GM20431 (cell line): ENCODE measurements around the gene CCDC122.

Experiments used
- in situ Hi-C: fragments of 300-500 bp; cut with MseI, MboI; formaldehyde crosslinking; loops from one replicate; pipeline ENCODE4 v1.15.0; 2020; ENCODE audit warnings: low sequenced_read_pairs; ENCODE audit not compliant: unreplicated experiment

CCDC122 gene

DNA sequence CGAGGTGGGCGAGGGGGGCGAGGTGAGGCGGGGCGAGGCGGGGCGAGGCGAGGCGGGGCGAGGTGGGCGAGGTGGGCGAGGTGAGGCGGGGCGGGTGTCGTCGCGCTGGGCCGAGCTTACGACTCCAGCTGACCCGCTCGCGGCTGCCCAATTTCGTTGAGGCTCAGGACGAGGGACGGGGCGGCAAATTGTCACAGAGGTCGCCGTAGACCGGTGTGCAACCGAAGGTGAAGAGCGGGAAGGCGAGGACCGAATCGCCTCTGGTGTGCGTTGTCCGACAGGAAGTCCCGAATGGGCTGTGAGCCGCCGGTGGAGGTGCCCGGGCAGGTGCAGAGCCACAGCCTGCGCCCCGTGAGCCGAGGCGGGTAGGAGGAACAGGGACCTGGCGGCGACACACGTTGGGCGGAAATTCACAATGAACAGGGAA is 228 bp upstream of the CCDC122 start, which contains the start of gene LACC1:
LACC1 (plus strand) TSS at position 150 of the 427 bp plus-strand sequence. CDS start 1,082 bp downstream, outside the sequence.
- in situ Hi-C loops = no loop called here

DNA sequence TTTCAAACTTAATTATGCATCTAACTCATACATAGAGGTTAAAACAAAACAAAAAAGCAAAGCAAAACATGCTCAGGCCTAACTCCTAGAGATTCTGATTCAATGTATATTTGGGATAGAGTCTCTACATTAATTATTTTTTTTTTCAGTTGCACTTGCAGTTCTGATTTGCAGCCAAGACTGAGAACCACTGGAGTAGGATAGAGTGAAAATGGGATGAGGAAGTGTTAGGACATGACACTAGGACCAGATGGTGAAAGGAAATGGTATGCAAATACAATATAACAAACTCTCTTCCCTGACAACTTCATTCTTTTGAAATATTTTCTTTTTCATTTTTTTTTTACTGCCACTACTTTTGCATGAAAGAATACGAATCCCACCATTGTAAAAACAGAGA is 1.8 kb downstream of the CCDC122 start:
- in situ Hi-C loops = no loop called here

DNA sequence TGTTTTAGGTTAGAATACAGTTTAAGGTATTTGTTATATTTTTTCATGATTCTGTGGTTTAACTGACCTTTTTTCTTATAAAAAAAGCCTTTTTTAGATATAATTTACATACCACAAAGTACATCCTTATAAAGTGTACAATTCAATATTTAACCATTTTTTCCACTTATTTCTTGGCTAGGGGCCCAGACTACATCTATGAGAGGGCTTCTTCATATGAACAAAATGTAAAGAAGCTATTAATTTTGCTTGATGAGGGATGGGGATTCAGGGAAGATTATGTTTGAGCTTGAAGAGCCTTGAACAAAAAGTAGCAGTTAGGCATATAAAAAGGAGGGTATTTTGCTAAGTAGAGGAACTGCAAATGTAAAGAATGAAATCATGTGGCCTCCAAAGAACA is 2.2 kb downstream of the CCDC122 start:
- in situ Hi-C loops = no loop called here

DNA sequence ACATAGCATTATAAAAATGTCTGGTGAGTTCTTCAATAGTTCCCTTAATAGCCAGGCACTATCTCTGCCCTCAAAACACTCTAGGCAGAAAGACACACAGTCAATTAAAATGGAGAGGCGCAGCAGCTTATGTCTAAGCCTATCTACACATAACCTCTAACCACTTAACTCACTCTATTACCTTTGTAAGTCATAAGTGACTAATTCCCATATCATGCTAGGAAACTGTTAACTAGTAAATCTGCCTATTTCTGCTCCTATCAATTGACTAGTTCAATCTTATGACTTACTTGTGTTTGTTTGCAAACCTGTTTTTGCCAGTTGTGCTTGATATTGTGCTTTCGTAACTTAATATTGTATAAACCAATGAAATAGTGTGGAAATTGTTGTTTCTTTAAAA is 3.2 kb downstream of the CCDC122 start:
- in situ Hi-C loops = no loop called here

DNA sequence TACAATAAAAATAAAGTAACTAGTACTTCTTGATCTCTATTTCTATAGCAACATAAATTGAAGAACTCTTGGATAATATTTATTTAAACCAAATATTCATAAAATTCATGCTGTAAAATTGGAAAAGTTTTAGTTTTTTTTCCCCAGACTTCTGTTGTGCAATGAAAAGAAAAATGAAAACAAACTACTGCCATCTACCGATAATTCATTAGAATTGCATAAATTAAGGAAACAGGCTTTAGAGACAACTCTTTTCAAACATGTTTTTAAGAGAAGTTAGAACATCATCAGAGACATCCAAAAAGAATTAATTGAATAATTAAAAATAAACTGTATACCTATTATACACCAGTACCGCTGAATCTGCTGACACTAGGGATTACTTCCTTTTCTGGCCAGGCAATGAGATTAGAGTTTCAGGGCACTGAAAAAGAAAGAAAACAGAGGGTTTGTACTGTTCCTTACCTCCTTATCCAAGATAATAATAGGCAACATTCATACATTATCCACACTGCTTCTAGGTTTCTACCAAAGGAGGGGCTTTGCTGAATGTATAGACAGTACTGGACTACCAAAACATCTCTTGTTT is 4.9 kb downstream of the CCDC122 start:
- in situ Hi-C loops = no loop called here

DNA sequence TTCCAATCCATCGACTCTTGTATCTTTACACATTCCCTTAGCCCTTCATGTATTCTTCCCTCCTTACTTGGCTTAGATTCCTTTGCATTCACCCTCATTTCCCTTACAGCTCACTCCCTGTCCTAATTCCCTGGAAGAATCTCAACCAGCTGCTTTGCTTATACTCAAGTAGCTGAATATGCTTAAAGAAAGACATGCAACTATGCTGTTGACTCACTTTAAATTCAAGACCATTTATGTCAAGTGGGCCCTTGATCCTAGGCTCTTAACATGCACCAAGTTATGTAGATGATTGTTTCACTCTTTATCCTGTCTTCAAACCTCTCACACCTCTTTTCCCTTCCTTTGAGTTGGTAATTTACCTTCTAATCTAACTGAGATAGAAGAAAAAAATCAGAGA is 7.4 kb downstream of the CCDC122 start:
- in situ Hi-C loops = no loop called here

DNA sequence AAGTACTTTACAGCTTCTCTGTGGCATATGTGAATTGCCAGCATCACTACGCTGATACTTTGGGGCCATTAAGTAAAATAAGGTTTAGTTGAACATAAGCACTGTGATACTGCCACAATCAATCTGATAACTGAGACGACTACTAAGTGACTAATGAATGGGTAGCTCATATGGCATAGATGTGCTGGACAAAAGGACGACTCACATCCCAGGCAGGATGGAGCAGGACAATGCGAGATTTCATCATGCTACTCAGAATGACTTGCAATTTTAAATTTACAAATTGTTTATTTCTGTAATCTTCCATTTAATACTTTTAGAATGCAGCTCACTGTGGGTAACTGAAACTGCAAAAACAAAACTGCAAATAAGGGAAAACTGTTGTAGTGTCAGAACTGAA is 13.6 kb downstream of the CCDC122 start:
- in situ Hi-C loops = no loop called here

DNA sequence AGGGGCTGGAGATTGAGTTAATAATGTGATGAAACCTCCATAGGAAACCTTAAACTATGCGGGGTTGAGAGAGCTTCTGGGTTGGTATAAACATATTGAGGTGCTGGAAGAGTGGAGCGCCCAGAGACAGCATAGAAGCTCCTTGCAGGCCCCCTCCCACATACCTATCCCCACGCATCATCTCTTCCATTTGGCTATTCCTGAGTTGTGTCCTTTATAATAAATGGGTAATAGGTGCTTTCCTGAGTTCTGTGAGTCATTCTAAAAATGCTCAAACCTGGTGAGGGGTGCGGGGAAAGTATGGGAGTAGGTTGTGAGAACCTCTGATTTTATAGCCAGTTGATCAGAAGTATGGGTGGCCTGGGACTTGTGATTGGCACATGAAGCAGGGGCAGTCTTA is 14.6 kb downstream of the CCDC122 start:
- in situ Hi-C loops = no loop called here

DNA sequence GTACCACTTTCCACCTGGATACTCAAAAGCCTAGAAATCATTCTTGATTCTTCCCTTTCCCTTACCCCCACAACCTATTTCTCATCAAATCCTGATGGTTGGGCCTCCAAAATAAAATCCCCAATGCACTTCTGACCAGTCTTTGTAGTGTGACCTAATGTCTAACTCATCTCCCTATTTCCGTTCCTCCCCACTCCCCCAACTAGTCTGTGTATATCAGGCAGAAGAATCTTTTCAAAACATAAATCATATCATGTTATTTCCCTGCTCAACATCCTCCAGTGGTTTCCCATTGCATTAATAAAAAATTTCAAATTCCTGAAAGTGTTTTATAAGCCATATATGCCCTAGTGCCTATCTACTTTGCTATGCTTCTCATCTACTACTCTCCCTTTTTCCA is 17.7 kb downstream of the CCDC122 start:
- in situ Hi-C loops = no loop called here

DNA sequence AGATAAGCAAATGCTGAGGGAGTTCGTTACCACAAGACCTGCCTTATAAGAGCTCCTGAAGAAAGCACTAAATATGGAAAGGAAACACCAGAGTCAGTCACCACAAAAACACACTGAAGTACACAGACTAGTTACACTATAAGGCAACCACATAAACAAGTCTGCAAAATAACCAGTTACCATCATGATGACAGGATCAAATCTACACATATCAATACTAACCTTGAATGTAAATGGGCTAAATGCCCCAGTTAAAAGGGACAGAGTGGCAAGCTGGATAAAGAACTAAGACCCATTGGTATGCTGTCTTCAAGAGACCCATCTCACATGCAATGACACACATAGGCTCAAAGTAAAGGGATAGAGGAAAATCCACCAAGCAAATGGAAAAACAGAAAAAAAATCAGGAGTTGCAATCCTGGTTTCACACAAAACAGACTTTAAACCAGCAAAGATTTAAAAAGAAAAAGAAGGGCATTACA is 26.6 kb downstream of the CCDC122 start:
- in situ Hi-C loops = no loop called here

DNA sequence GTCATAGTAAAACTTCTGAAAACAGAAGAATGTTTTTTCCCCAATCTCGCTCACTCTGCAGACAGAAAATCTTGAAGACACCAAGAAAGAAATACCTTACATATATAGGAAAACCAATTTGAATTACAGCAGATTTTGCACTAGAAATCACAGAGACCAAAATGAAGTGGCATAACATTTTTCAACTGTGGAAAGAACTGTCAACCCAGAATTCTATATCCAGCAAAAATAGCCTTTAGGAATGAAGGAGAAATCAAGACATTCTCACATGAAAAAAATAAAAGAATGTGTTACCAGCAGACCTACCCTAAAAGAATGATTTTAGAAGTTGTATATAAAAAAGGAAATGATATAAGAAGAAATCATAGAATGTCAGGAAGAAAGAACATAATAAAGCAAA is 28.7 kb downstream of the CCDC122 start:
- in situ Hi-C loops = no loop called here

DNA sequence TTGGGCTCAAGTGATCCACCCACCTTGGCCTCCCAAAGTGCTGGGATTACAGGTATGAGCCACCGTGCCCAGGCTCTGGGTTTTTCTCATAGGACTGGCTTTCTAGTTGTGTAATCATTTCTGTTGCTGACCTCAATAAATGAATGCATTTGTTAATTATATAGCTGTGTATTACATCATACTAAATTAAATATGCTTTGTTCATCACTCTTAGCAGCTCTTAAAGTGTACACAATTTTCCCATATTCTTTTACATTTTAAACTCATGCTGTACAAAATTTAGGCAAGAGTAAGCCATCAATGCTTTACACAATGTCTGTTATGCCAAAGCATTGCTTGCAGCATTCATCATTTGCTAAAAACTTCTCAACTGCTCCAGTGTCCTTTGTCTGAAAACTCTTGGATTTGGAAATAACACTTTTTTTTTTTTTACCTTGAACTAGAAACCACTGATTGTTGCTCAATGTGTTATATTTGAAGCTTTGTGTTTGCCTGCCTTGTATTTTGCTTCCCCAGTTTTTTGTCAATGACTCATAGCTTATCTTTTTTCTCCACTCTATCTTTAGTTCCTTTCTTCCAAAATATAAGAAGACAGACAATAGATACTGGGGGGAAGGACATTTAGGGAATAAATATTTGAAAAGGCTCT is 31.4 kb downstream of the CCDC122 start:
- in situ Hi-C loops = no loop called here

DNA sequence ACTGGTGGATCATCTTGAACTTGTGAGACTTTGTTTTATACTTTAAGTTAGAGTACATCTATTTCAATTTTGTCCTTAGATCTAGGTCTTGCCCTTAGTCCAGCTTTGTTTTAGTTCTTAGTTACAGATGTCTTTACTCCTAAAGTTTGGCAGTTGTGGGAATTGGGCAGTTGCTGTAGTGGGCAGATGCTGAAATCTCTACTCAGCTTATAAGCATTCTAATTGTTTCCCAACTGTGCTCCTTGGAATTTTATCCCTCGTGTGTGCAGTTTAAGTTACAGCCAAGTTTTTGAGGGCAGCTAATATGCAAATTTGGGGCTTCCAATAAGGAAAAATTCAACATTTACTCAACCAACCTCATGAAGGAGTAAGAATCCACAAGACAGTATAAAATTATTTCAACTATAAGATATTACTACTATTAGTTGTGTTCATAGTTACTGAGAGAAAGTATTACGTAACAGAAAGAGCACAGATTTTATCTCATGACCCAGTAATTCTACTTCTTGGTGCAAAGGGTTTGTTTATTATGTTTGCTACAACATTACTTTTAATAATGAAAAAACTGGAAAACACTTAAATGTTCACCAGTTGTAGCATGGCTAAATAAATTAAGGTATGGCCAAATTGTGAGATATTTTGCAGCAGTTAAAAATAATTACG is 32.9 kb downstream of the CCDC122 start:
- in situ Hi-C loops = no loop called here

DNA sequence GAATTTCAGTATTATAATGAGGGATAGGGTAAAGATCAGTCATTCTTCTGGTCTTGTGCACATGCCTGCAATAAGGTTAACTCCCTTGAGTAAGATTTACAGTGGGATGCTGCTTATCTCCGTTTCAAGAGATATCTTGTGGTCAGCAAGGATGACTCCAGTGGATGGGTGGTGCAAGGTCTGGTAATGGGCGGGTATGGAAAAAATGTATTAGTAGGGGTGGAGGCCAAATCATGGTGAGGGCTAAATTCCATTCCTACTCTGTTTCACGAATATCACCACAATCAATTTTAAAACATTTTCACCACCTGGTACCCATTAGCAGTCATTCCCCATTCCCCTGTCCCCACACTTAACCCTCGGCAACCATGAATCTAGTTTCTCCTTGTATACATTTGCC is 40.6 kb downstream of the CCDC122 start:
- in situ Hi-C loops = no loop called here

DNA sequence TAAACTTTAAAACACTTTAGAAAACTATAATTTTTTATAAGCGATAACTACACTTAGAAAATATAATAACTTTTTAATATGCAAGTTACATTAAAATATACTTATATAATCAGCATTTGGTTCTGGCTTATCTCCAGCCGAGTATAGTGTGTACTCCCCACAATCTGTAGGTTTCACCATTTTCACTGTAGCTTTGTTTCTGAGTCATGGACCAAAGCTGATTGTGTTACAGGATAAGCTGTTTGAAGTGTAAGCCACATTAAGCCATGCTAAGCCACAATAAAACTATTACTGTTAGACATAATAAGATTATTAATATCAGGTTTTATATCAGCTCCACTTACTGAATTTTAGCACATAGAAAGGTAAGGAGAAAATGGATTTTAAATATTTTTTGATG is 43.8 kb downstream of the CCDC122 start:
- in situ Hi-C loops = no loop called here

DNA sequence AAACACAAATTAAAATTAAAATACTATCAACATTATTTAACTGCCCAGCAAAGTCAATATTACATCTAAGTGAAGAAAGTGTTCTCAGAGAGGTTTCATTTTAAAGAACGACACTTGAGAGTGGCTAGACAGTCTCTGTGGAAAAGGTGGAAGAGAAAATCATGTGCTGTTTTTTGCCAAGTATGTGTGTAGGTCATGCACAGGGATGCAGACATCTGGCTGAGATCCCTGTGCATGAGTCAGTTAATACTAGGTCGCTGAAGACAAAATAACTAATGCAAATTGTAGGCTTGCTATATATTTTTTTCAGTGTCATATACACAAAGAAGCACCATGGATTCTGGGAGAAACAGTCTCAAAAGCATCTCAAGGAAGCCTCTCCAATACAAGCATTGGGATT is 48.5 kb downstream of the CCDC122 start:
- in situ Hi-C loops = no loop called here

DNA sequence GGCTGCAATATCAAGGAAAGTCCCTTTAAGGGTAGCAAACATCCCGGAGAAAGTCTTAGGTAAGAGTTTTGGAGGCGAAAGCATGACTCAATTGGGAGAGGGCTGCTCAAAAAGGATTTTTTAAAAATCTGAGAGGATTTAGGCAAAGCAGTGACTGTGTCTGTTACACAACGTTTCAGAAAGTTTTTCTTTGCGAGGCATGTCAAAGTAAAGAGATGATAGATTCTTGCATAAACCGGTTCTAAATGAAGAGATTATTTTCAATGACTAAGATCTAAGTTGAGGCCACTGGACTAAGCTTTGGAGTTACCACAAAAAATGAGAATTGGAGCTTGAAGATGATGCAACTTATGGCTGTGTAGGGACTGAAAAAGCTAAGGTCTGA is 49.1 kb downstream of the CCDC122 start:
- in situ Hi-C loops = no loop called here

DNA sequence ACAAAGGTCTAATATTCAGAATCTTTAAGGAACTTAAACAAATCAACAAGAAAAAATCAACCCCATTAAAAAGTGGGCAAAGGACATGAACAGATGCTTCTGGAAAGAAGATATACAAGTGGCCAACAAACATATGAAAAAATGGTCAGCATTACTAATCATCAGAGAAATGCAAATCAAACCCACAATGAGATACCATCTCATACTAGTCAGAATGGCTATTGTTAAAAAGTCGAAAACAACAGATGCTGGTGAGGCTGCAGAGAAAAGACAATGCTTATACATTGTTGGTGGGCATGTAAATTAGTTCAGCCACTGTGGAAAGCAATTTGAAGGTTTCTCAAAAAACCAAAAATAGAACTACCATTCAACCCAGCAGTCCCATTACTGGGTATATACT is 54.9 kb downstream of the CCDC122 start:
- in situ Hi-C loops = loop anchor here (25.0 kb wide), 1 partner anchor 512 kb away; no protein-coding TSS in a partner anchor

DNA sequence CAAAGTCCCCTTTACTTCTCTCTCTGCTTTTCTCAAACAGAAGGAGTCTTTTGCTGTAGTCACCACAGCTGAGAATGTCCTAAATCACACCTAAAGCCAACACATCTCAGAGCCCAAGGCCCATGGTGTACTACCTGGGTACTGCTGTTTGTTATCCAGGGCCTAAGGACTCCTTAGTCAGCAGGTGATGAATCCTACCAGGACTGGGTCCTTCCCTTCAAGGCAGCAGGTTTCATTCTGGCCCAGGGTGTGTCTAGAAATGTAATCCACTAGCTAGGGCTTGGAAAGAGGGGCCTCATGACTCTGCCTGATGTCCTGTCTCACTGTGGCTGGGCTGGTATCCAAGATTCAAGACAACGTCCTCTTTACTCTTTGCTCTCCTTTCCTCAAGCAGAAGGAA is 56.6 kb downstream of the CCDC122 start:
- in situ Hi-C loops = loop anchor here (25.0 kb wide), 1 partner anchor 511 kb away; no protein-coding TSS in a partner anchor

DNA sequence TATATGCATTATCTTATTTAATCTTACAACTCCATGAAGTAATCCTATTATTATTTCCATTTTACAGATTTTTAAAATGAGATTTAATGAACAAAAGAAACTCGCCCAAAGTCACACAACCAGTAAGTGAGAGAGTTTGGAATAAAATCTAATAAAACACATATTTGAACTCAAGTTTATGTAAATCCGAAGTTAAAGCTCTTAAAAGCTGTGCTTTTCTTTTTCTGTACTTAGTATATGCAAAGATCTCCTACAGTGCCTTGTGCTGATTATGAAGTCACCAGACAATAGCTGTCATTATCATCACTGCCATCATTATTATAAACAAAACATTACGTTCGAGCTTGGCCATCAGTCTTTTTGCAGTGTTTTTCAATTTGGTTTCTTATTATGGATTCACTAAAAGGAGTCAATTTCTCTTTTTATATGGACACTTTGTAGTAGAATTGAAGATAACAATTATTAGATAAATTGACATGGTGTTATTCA is 63.1 kb downstream of the CCDC122 start:
- in situ Hi-C loops = loop anchor here (25.0 kb wide), 1 partner anchor 504 kb away; no protein-coding TSS in a partner anchor

DNA sequence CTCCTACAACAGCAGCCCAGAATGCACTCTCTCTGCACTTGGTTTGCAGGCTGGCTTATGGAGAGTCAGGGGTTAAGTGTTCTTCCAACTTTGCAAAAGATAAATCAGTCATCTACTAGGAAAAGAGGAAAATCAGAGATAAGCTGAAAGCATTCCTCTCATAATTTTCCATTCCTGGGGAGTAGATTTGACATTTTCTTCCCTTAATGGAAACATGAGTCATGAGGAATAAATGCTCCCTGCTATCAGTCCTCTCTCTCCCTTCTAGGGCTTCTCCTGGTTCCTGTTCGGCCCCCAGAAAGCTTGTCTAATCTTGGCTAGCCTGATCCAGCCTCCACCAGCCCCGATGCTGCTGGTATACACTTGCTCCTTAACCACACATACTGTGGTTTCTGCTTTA is 64.3 kb downstream of the CCDC122 start:
- in situ Hi-C loops = loop anchor here (25.0 kb wide), 1 partner anchor 503 kb away; no protein-coding TSS in a partner anchor
